GM12878 (cell line): ENCODE data around the gene CGREF1. TPM values are rescaled to one million over a fixed set of nuclear protein-coding genes. Genes with fewer than 3 reads are reported as not detected.

ENCODE experiments used
- ATAC-seq: fragments of 200-7000 bp; cut with Tn5 transposase; 3 replicates; pipeline ENCODE4 v1.9.1; 2020; ENCODE audit warnings: mild to moderate bottlenecking, moderate library complexity
- BruUV-seq: library from RNA; stranded (reverse); fragments of 400-500 nt; replicated peaks from 2 replicates; lab custom pipeline; 2021; lab: Mats Ljungman, UMichigan
- CTCF ChIA-PET: fragments of 300-600 bp; sonication (Branson Sonifier 250); formaldehyde crosslinking; extraction: SDS; loops from one replicate; lab custom pipeline; 2021; ENCODE audit warnings: inconsistent platforms; lab: Yijun Ruan, JAX
- POLR2A ChIA-PET: fragments of 350-600 bp; formaldehyde crosslinking; extraction: SDS; loops from one replicate; lab custom pipeline; 2021; ENCODE audit warnings: inconsistent platforms; lab: Charles Lee
- RAD21 ChIA-PET: fragments of 300-600 bp; sonication (Branson Sonifier 250); formaldehyde crosslinking; loops from one replicate; lab custom pipeline; 2023; ENCODE audit warnings: antibody characterized with exemption; ENCODE audit not compliant: unreplicated experiment; lab: Charles Lee
- SMC1A ChIA-PET: fragments of 300-600 bp; sonication (Branson Sonifier 250); formaldehyde crosslinking; loops from one replicate; lab custom pipeline; 2023; ENCODE audit not compliant: unreplicated experiment, uncharacterized antibody; lab: Charles Lee
- DNase-seq: peaks from one replicate; pipeline ENCODE4 v3.0.0-alpha.2; 2011; ENCODE audit warnings: low read depth, low spot score
- FAIRE-seq: peaks from 3 replicates; lab custom pipeline; 2011; peaks lifted over from hg19 to GRCh38; lab: Jason Lieb, UNC
- H2AFZ ChIP-seq: 2 replicates; pipeline ENCODE4 v1.6.0; 2011; ENCODE audit warnings: low read depth, low read length, control low read depth; ENCODE audit not compliant: control insufficient read depth
- H3K27ac ChIP-seq: 2 replicates; pipeline ENCODE4 v1.5.1; 2011; ENCODE audit warnings: control low read depth; ENCODE audit not compliant: control insufficient read depth, insufficient read depth
- H3K27me3 ChIP-seq, 2 experiments: replicated peaks in 1 of 2; 2 replicates each; pipeline versions ENCODE4 v1.6.0 to v1.6.1; 2011; ENCODE audit warnings: low read length in 1 of 2; ENCODE audit not compliant: control insufficient read depth in 2 of 2, insufficient read depth in 2 of 2
- H3K36me3 ChIP-seq, 2 experiments: 2 replicates each; pipeline ENCODE4 v1.5.1; 2011; ENCODE audit warnings: low read length in 1 of 2; ENCODE audit not compliant: control insufficient read depth in 2 of 2, insufficient read depth in 2 of 2
- H3K4me1 ChIP-seq: 2 replicates; pipeline ENCODE4 v1.6.1; 2011; ENCODE audit warnings: mild to moderate bottlenecking, low read length, moderate library complexity, mixed read lengths; ENCODE audit not compliant: control insufficient read depth, insufficient read depth
- H3K4me2 ChIP-seq: 2 replicates; pipeline ENCODE4 v1.6.0; 2011; ENCODE audit warnings: control low read depth; ENCODE audit not compliant: control insufficient read depth, insufficient read depth
- H3K4me3 ChIP-seq: fragments of 200-600 bp; sonication (generic); 2 replicates; pipeline ENCODE4 v1.5.1; 2016
- H3K79me2 ChIP-seq: 2 replicates; pipeline ENCODE4 v1.6.0; 2011; ENCODE audit warnings: low read length; ENCODE audit not compliant: control insufficient read depth, insufficient read depth
- H3K9ac ChIP-seq: 2 replicates; pipeline ENCODE4 v1.8.0; 2011; ENCODE audit warnings: low read length, control low read depth, mixed read lengths; ENCODE audit not compliant: control insufficient read depth, insufficient read depth
- H3K9me3 ChIP-seq: replicated peaks from 3 replicates; pipeline ENCODE4 v1.5.1; 2011; ENCODE audit warnings: mild to moderate bottlenecking, low read length; ENCODE audit not compliant: control insufficient read depth, insufficient read depth
- H4K20me1 ChIP-seq: 2 replicates; pipeline ENCODE4 v1.6.0; 2011; ENCODE audit not compliant: control insufficient read depth, insufficient read depth
- BMI1 ChIP-seq: fragments of 450-650 bp; IDR thresholded peaks from 2 replicates; pipeline ENCODE4 v1.6.1; 2016; ENCODE audit warnings: mild to moderate bottlenecking, moderate library complexity, borderline replicate concordance
- BRCA1 ChIP-seq: IDR thresholded peaks from 2 replicates; pipeline ENCODE4 v1.6.1; 2011; ENCODE audit warnings: low read depth, low read length, improper control_type of control experiment
- CUX1 ChIP-seq: IDR thresholded peaks from 2 replicates; pipeline ENCODE4 v1.6.1; 2012; ENCODE audit warnings: improper control_type of control experiment, low read depth, low read length; ENCODE audit not compliant: insufficient replicate concordance
- E2F4 ChIP-seq: IDR thresholded peaks from 2 replicates; pipeline ENCODE4 v1.6.1; 2012; ENCODE audit warnings: low read depth, low read length, improper control_type of control experiment
- IRF4 ChIP-seq: IDR thresholded peaks from 2 replicates; pipeline ENCODE4 v1.6.1; 2011; ENCODE audit warnings: low read depth, low read length
- KDM1A ChIP-seq: fragments of 200-600 bp; sonication (generic); IDR thresholded peaks from 2 replicates; pipeline ENCODE4 v1.6.1; 2016; ENCODE audit warnings: borderline replicate concordance
- NFIC ChIP-seq: IDR thresholded peaks from 2 replicates; pipeline ENCODE4 v1.6.1; 2012; ENCODE audit warnings: low read depth, mild to moderate bottlenecking, inconsistent platforms, low read length, moderate library complexity
- NFXL1 ChIP-seq: fragments of 450-650 bp; IDR thresholded peaks from 2 replicates; pipeline ENCODE4 v1.6.1; 2017; ENCODE audit warnings: antibody characterized with exemption, mild to moderate bottlenecking, borderline replicate concordance
- NRF1 ChIP-seq: conservative IDR thresholded peaks from 2 replicates; pipeline ENCODE4 v1.6.1; 2011; ENCODE audit warnings: mild to moderate bottlenecking, low read depth, low read length, improper control_type of control experiment
- SMC3 ChIP-seq: IDR thresholded peaks from 2 replicates; pipeline ENCODE4 v1.6.1; 2011; ENCODE audit warnings: low read length, improper control_type of control experiment, borderline replicate concordance
- SP1 ChIP-seq: IDR thresholded peaks from one replicate; pipeline ENCODE4 v1.6.1; 2011; ENCODE audit warnings: low read depth, low read length
- TCF7 ChIP-seq: IDR thresholded peaks from 2 replicates; pipeline ENCODE4 v1.6.1; 2014; ENCODE audit warnings: antibody characterized with exemption, borderline replicate concordance
- WRNIP1 ChIP-seq: IDR thresholded peaks from 2 replicates; pipeline ENCODE4 v1.6.1; 2011; ENCODE audit warnings: low read depth, low read length, improper control_type of control experiment, borderline replicate concordance
- YY1 ChIP-seq: IDR thresholded peaks from 2 replicates; pipeline ENCODE4 v1.6.1; 2011; ENCODE audit warnings: low read depth, mild to moderate bottlenecking, low read length
- ZBTB33 ChIP-seq: fragments of 450-650 bp; IDR thresholded peaks from 2 replicates; pipeline ENCODE4 v1.6.1; 2017; ENCODE audit warnings: mild to moderate bottlenecking
- ZNF207 ChIP-seq: fragments of 450-650 bp; IDR thresholded peaks from 2 replicates; pipeline ENCODE4 v1.6.1; 2014; ENCODE audit warnings: antibody characterized with exemption, mild to moderate bottlenecking, borderline replicate concordance
- WGBS: methylation state at CpG from one replicate; pipeline ENCODE4 v1.1.6; 2016; ENCODE audit warnings: low lambda C conversion rate; ENCODE audit not compliant: insufficient replicate concordance, insufficient coverage; ENCODE audit errors: missing lambda C conversion rate; 5-methylcytosine and 5-hydroxymethylcytosine counted together
- in situ Hi-C: fragments of 300-500 bp; cut with MboI; formaldehyde crosslinking; loops from 9 replicates; pipeline ENCODE4 v1.14.3; 2018; ENCODE audit warnings: mixed read lengths
- intact Hi-C: fragments of 100-400 bp; cut with micrococcal nuclease; formaldehyde crosslinking; loops from one replicate; pipeline ENCODE4 v1.14.2; 2022; ENCODE audit not compliant: unreplicated experiment
- polyA plus RNA-seq, 11 experiments: library from polyadenylated mRNA; depleted of rRNA in 4 of 11; unstranded in 6 of 11; stranded (reverse) in 5 of 11; fragments of >200 nt; fragmentation: Nextera tagmentation in 4 of 11; fragmentation: Illumina TruSeq in 1 of 11; extraction: Ambion mirVana in 4 of 11; extraction: Trizol in 1 of 11; gene quantifications; 1 replicate in 1 of 11; 2 replicates in 10 of 11; pipeline versions ENCODE4 v1.2.1 to v1.2.3, GENCODE V29; 2011 to 2016; ENCODE audit warnings: inconsistent platforms in 2 of 11, missing spikeins in 2 of 11, low read depth in 1 of 11
- total RNA-seq, 4 experiments: library from RNA; depleted of rRNA in 3 of 4; stranded (reverse); fragments of >200 nt in 3 of 4; fragmentation: Illumina TruSeq in 1 of 4; extraction: Trizol in 1 of 4; gene quantifications; 2 replicates each; pipeline versions ENCODE4 v1.2.1 to v1.2.3, GENCODE V29; 2013 to 2021

Gene CGREF1
- total and polyA plus RNA-seq, 10 of the 15 experiments (the other 5 are each of a cell fraction or from before 2014, with no cell fraction given) = 0.06 to 0.21 TPM; not detected in 8

GRCh38 chr2:27122791-27123190, 3.9 kb upstream of the CGREF1 start (continued):
- no peak for TF ChIP-seq ZNF207
- no peak for TF ChIP-seq SP1
- TF ChIP-seq SMC3 = no peak

GRCh38 chr2:27121906-27122305, 3.0 kb upstream of the CGREF1 start:
- ChIA-PET SMC1A (no interaction called here), RAD21 (no interaction called here)
- no peak for FAIRE-seq
- TF ChIP-seq ZBTB33 (no peak), E2F4 (no peak), BRCA1 (no peak), YY1 (no peak), NFXL1 (no peak), KDM1A (no peak), NFIC (no peak), BMI1 (no peak), TCF7 (no peak), CUX1 (no peak), IRF4 (no peak), NRF1 (no peak), WRNIP1 (no peak)

More at GRCh38 chr2:27121906-27122305, 3.0 kb upstream of the CGREF1 start:
- WGBS = 59% methylated on average over 2 of the region's 2 CpGs
- ChIA-PET CTCF (interaction anchor here (1.1 kb wide), 1 partner anchor 22 kb away, joined by 3 read pairs; no protein-coding TSS in a partner anchor), POLR2A (no interaction called here)
- Histone ChIP-seq H3K4me3 (no peak overlapping the region), H4K20me1 (no peaks in the 10 kb centered on the region), H2AFZ (no peak overlapping the region), H3K4me2 (no peak overlapping the region), H3K79me2 (no peaks in the 10 kb centered on the region), H3K27ac (no peak overlapping the region), H3K9ac (no peak overlapping the region), H3K36me3 (no peaks in the 10 kb centered on the region), H3K27me3 (peaks cover 7 to 8% of the 10 kb centered on the region in 2 experiments), H3K4me1 (peaks cover 5% of the 10 kb centered on the region; the same call in 1 of the 2 replicates), H3K9me3 (no peaks in the 10 kb centered on the region)
- ATAC-seq (no peak), DNase-seq (no peak)
- in situ Hi-C loops = no loop called here
- intact Hi-C loops = no loop called here
- BruUV-seq = no TSS peak
